HUDEP-2 (cell line): ENCODE results near the gene JPH4.

Source experiments
- DNase-seq, 76 experiments: peaks; one replicate each; lab custom pipeline; 2025; ENCODE audit not compliant: unreplicated experiment in 76 of 76; lab: John Stamatoyannopoulos, UW

Gene JPH4

DNA sequence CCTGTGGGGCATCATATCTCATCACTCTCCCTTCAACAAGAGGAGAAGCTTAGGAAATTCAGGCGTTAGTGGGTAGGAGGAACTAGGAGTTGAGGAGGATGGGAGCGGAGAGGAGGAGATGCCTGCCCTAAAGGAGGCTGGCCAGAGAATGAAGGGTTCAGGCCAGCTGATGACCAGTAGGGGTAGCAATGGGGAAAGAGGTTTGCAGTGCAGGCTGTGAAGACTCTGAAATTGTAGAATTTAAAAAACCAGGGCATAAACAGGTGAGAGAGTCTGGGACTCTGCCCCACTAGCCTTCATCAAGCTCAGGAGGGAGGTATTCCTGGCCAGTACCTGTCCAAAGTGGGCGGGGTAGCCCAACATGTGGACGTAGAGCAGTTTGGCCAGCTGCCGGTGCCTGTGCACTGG, 11.8 kb downstream of the JPH4 start:
- DNase-seq, result peak in 2 of 76 experiments; percentile 5 to 18

DNA sequence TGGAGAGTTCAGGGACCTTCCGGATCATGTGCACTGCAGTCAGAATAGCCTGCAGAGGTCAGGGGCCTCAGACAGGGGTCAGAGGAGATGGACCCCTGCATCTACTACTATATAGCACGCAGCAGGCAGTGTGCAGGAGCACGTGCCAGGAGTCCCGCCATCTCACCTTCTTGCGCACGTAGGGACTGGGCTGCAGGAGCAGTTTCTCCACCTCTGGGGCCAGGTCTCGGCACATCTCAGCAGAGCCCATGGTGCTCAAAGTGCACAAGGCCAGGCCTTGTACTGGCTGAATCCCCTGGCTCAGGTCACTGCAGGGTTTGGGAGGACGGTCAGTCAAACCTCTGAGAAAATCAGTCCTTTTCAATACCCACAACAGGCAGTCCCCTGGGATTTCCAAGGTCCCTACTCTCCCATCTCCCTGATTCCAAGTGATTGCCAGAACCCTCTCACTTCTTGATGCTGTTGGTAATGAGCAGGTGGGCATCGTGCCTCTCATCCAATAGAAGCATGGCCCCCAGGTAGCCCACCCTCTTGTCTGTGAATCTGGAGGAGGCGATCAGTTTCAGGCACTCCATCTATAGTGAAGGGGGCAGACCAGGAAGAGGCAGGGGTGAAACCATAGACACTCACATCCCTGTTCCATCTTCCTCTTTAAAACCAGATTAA, 12.3 kb downstream of the JPH4 start:
- no peak for DNase-seq

DNA sequence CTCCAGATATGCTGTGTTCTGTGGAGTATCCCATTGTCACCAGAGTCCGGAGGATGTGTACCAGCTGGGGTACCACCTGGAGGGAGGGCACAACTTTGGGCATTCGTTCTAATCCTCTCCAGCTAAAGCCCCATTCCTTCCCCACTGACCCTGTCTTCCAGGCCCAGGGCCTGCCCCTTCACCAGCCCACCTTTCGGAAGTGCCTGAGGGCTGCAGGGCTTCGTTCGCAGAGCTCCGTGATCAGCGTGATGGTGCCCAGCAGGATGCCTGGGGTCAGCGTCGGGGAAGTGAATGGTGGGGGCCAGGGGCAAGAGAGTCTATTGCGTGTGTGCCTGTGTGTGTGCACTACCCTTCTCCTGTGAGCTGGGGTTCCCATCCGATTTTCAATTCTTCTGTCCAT, 13.0 kb downstream of the JPH4 start:
- DNase-seq, result no peak

DNA sequence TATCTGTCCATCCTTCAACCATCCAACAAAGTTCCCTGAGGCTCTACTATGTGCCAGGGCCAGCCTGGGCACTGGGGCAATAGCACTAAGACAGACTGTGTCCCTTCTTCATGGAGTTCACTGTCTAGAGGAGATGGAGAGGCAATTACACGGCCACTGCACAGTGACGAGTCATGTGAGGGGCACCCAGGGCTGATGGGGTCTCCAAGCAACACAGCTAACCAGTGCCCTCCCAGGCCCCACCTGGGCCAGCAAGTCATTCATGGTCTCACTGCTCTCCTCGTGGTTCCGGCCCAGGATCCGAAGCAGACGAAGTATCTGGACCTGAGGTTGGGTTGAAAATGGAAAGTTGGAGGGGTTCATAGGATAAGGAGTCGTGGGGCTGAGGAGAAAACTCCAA, 13.7 kb downstream of the JPH4 start:
- no peak for DNase-seq

DNA sequence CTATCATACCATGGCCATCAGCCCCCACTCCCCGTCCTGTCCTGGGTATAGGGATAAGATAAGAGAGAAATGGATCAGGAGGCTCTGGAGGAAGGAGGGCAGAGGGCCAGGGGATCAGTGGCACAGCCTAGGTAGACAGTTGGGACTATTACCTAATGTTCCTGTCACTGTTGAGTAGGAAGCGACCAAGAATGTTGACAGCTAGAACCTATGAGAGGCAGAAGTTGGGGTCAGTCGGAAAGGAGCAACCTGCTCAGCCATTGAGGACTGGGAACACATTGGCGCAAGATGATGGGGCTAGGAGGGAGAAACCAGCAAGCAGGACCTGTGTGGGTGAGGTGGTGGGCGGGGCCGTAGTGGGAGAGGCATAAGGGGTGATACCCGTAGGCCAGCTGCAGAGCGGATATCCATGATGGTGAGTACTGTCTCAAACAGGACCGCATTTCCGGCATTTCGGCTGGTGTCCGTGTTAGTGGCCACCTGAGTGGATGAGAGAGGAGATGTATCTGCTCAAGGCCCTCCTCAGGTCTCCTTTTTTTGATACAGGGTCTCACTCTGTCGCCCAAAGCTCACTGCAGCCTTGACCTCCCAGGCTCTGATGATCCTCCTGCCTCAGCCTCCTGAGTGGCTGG, 14.3 kb downstream of the JPH4 start:
- DNase-seq, result no peak

DNA sequence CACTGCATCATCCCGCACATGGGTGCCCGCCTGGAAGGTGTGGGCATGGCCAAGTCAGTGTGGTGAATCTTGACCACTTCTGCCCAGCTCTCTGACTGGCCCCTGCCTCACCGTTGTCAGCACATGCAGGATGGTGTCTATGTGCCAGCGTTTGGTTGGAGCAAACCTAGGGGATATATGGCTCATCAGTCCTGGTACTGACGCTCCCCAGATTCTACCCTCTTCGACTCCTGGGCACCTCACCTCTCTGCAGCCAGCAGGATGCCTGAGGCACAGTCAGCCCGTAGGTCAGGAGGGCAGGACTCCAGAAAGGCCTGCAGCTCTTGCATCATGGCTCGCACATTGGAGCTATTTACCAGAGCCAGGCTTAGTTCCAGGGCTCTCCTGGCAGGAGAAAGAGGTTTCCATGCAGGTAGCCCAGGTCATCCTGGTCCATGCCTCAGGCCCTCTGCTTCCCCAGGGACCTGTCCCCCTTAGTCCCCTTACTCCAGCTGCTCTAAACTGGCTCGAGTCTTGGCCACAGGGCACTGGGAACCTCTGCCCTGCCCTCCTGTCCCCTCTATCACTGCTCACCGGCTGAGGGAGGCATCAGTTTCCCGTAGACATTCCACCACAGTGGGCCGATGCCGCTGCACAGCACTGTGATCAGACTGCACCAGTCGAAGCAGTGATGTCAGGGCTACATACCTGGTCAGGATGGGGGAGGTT, 15.0 kb downstream of the JPH4 start:
- no peak for DNase-seq

DNA sequence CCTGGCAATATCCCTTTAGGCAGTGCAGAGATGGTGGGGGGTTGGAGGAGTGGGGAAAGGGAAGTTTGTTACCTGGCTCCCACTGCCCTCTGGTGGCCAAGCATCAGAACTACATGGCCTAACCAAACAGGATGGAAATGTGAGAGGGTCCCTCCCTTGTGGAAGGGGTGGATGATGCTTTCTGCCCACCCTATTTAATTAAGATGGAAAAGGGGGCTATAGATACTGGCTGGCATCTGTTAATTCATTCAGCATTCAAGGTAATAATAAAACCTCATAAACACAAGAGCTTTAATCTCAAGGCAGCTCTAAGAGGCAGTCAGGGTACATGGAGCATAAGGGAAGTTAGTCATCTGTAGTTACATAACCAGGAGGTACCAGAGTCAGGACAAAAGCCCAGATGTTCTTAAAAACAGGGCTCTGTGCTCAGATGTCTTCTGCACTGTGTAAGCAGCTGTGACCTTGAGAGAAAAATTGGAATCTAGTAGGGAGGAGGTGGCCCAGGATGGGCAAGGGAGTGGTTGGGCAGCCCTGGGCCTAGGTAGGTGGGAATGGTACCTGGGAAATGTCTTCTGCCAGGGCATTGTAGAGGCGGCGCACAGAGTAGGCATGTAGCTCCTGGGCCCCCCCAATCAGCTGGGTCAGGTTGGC, 15.6 kb downstream of the JPH4 start:
- peak in 28 of 76 experiments; percentile 0 to 51 (median 26) for DNase-seq

DNA sequence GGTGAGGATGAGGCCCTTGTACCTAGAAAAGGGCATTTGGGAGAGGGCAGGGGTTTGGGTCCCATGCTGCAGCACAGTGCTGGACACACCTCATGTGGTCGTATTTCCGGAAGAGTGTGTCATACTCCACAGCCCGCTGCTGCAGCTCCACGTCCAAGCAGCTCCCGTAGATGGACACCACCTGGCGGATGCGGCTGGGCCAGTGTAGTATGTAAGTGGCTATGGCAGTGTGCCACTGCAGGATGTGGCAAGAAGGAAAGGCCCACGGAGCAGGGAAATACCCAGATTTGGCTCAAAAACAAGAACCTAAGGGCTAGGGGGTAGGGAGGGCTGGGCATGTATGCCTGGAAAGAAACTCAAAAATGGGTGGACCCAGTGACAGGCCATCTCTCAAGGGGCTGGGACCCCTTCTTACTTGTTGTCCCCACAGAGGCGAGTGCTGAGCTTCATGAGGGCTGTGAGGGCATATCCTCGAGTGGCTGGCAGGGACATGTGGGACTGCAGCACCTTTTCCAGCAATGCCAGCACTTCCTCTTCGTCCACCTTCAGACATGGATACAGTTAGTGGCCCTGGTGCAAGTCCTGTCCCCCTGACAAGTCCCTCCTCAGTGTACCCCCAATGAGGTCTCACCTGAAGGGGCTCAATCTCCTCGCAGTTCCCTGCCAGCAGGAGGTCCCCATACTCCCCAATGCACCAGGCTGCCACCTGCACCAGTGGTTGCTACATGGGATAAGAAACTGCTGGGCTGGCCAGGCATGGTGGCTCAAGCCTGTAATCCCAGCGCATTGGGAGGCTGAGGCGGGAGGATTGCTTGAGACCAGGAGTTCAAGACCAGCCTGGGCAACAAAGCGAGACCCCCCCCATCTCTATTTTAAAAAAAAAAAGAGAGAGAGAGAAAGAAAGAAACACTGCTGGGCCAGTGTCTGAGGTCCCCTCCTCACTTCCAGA, 16.4 kb downstream of the JPH4 start:
- no peak for DNase-seq

DNA sequence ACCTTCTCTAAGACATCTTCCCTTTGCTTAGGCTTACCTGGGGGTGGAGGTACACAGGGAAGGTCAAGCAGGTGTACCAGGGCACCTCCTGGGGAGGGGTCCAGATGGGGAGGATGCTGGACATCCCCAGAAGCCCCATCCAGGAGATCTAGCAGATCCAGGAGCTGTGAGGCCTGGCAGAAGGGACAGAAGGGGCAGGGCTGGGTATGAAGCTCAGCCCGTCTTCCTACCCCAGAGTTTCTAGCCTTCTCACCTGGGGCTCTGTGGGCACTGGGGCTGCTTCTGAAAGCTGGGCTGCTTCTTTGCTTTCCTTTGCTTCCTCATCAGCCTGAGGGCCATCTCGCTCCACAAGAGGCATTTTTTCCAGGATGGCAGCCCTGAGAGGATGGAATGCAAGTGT, 17.3 kb downstream of the JPH4 start:
- DNase-seq, result no peak

DNA sequence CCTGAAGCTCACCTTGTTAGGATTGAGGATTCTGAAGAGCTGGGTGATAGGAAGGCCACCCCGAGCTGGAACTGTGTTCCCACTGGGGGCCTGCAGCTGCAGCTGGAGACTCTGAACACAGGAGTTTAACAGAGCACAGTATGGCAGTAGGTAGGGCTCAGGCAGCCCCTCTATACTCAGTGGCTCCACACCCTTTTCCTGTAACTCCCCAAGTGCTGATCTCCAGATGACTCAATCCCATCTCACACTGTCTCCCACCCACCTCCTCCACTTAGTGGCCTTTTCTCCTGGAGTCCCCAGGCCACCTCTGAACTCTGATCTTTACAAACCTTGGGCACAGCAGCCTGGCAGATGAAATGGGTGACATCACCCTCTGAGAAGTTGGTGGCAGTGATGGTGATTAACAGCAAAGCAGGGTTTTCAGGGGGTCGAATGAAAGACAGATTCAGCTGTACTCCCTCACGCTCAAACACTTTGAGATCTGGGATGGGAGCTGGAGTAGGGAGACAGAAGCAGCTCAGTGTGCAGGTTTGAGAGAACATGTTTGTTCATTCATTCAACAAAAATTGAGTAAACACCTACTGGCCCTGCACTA, 18.6 kb downstream of the JPH4 start:
- no peak for DNase-seq

DNA sequence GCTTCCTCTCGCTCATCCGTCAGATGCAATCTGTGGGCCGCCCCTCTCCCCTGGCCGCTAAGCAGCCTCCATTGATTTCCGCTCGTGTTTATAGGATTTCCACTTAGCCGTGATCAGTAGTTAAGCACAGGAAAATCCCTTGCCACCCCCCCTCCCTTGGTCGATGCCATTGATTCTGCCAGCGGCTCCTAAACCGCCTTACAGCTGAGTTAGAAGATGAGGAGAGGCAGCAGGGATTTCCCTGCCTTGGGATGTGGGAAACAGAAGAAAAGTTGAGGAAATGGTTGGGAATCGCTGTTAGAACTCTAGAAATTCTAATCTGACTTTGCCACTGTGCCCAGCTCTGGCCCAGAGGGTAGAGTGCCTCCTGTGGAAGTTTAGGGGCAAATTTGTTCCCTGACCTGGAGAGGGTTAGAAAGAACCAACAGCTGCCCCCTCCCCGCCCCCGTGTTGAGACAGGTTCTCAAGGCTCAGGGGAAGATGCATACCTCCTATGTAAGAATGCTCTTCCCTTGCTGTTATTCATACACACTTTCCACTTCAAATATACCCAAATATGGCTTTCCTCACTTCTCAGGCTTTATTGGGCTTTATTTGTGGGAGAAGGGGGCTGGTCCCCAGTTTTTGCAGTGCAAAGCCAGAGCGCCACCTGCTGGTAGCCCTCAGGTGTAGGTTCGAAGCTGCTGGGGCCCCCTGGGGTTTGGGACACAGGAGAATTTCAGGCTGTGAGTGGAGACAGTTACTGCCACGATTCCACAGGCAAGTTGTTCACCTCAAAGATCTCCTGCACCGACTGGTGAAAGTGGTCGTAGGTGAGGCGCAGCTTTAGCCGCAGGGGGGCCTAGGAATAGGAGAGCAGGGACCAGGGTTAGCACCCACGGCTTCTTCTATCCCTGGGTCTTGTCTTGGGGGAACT, 19.3 kb downstream of the JPH4 start:
- peak in 54 of 76 experiments; percentile 3 to 73 (median 43) for DNase-seq

DNA sequence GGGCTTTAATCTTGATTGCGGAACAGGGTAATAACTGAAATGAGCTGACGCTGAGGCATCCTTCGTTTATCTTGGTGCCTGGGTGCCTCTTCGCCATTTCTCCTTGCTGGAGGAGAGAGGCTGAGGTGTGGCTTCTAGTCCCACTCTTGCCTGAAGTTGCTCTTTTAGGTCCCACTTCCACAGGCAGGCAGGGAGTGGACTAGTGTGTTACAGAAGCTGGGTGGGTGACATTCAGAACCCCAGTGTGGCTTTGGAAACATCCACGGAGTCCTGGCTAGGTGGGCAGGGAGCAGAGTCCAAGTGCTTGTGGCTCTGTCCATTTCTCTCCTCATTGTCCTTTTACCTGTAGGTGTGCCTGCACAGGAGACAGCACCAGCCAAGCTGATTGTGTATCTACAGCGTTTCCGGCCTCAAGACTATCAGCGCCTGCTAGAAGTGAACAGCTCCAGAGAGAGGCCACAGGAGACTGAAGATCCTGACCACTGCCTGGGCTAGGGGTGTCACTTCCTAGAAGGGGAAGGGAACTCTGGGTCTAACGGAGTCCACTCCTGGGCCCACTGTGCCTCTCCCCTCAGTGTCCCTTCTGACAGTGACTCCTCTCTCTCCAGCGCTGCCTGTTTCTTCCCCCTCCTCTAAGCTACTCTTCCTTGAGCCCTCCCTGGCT, 20.1 kb downstream of the JPH4 start:
- DNase-seq, result no peak

DNA sequence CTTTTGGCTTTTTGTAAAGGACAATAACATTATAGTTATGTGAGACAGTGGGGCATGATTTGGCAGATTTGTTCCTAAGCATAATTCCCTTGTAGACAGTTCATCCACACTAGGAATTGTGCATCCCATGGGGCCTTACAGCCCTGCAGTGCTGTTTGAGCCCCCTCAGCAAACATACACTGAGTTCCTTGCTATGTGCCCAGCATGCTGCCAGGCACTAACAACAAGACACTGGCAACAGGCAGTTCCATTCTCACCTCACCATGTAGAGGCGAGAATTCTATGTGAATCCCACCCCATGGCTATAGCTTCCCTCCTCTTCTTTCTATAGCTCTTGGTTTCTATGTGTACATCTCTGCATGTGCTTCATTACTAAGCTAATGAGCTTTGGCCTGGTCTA, 20.6 kb downstream of the JPH4 start:
- DNase-seq, result no peak

DNA sequence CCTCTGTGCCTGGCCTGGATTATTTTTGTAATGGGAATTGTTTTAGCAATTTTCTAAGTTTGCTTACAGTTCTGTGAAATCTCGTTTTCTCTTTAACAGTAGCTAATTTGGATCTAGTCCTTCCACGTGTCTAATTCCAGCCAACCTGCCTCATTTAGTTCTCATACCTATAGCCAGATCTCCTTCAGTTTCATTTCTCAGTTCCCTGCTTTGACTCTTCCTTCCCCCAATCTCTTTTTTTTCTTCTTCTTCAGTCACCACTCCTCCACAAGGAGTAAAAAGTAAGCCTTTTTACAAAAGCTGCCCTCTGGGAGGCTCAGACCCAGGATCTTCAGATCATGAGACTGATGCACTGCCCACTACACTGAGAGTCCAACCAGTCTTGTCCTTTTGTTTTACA, 21.1 kb downstream of the JPH4 start:
- DNase-seq, result no peak

DNA sequence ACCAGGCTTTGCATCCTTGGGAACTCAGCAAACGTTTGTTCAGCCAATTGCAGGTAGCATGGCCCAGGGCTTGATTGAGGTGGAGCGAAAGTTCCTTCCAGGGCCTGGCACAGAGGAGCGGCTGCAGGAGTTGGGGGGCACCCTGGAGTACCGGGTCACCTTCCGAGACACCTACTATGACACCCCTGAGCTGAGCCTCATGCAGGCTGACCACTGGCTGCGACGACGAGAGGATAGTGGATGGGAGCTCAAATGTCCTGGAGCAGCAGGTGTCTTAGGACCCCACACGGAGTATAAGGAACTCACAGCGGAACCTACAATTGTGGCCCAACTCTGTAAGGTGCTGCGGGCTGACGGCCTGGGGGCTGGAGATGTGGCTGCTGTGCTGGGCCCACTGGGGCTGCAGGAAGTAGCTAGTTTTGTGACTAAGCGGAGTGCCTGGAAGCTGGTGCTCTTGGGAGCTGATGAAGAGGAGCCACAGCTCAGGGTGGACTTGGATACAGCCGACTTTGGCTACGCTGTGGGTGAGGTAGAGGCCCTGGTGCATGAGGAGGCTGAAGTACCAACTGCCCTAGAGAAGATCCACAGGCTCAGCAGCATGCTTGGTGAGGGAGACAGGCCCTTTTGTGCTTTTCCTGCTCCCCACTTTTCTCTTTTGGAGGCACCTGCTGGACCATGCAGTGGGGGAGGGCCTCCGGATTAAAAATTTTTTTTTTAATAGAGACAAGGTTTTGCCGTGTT, 21.7 kb downstream of the JPH4 start:
- peak in 1 of 76 experiments; percentile 22 for DNase-seq

DNA sequence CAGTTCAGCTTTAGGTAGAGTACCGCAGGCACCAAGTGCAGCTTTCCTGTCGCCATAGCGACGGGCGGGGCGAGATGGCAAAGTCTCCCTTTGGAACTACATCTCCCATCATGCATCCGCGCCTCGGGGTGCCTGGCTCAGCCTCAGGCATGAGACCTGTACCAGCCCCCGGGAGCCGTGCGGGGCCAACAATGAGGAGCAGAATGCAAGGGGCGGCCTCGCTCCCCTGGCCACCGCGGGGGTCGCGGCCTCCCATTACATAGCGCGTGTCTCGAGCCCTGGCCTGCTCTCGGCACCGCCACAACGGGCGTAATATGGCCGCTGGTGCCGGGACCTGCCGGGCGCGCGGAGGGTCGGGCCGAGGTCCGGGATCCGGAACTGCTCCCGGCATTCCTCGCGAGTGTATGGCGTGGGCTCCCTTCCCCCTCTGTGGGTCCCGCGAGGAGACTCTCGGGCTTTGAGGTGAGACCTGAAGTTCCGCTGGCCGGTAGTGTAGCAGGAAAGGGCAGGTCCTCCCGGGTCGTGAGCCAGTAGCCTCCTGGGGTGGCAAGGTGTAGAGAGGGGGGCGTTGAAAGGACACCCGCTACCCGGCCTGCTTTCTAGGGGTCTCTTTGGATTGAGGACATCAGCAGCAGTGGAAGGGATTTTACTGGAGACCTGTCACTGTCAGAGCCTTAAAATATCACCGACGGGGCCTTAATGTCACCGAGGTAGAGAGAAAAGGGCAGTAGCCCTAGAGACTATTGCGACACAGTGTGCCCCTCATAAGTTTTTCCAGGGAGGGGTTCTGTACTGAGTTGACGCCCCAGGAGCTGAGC, 22.5 kb downstream of the JPH4 start, which contains the start of gene THTPA:
Gene THTPA, plus strand, starts transcription at position 390 of the 818 bp plus-strand sequence. CDS start 487 bp downstream, outside the sequence.
- DNase-seq, result peak in 75 of 76 experiments; percentile 43 to 92 (median 82)

DNA sequence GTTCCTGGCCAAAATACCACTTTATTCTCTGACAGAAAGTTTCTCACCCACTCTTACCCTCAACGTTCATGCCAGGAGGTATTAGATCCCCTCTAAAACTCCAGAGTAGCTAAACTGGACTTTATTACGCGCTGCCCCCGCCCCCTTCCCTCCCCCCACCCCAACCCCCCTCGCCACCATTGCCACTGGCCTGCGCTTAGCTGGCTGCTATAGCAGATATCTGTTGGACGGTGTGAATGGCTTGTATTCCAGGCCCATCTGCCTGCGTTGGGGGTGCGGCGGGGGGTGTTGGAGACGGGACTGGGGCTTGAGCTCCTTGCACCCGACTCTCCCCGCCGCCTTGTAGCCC, 23.1 kb downstream of the JPH4 start:
- DNase-seq, result no peak
